Activated CD4-positive, alpha-beta T cell treated with anti-CD3 and anti-CD28 coated beads, Interleukin-2, amount 50 U/mL, for 1 hour (primary cell): ENCODE results near the gene GLI1.

Experiments
- DNase-seq: peaks from one replicate; pipeline ENCODE4 v3.0.0-alpha.2; 2020

Gene GLI1

DNA sequence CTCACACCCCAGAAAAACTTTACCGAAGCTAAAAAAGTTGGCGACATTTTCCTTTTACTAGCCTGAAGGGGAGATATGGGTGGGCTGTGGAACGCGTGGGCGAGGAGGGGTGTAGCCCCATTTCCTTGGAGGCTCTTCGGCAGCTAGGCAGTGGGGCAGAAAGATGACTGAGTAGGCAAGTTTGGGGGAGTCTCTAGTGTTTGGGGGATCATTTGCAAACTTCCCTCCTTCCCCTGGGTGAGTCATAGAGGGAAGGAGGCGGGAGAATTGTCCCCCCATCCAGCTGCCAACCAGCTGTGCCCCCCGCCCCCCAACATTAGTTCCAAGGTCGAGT, 2.3 kb downstream of the GLI1 start:
- no peak for DNase-seq

DNA sequence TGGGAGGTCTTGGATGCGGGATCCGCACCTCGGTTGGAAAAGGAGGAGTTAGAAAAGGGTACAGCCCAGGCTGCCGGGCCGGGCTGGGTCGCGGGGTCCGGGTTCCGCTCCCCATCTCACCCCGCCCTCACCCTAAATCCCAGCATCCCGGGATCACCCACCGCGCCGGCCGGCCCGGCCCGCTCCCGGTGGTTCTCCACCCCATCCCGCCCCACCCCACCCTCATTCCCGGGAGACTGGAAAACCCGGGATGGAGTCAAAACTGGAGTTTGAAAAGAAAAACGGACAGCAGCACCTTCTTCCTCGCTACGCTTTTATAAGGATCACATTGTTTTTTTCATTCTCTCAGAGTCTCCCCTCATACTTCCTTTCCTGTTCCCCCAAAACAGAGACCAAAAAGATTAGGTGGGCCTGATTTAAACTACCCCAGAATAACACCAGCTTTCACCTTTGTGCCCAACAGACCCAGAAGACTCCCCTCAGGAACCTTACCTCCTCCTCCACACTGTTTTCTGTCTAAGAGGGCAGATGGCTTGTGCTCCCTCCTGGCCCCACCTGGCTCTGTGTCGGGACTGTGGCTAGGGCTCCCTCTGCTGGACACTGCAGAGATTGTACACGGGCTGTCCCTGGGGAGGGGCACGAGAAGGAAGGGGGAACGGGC, 2.8 kb downstream of the GLI1 start:
- peak; percentile 89 for DNase-seq

DNA sequence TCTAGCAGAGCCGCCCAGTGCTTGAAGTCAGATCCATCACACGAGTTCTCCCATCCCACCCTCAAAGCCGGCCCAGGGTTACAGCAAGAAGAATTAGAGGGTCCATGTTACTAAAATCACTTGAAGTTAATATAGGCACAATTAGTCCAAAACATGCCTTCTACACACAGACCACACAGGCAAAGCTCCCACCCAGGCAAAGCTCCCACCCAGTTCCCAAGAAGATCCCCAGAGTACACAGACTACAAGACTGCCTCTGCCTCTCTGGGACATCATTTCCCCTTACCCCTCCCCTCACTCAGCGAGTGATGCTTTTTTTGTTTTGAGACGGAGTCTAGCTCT, 3.3 kb downstream of the GLI1 start:
- DNase-seq = no peak

DNA sequence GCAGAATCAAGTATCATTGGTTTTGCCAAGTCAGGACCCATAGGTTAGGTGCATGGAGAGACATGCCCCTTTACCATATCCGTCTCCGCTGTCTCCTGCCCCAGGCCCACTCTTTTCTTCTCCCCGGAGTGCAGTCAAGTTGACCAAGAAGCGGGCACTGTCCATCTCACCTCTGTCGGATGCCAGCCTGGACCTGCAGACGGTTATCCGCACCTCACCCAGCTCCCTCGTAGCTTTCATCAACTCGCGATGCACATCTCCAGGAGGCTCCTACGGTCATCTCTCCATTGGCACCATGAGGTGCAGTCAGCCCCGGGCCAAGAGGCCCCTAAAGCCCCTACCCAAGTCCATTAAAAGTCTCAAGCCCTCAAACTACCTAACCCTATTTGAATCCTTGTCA, 5.0 kb downstream of the GLI1 start:
- no peak for DNase-seq

DNA sequence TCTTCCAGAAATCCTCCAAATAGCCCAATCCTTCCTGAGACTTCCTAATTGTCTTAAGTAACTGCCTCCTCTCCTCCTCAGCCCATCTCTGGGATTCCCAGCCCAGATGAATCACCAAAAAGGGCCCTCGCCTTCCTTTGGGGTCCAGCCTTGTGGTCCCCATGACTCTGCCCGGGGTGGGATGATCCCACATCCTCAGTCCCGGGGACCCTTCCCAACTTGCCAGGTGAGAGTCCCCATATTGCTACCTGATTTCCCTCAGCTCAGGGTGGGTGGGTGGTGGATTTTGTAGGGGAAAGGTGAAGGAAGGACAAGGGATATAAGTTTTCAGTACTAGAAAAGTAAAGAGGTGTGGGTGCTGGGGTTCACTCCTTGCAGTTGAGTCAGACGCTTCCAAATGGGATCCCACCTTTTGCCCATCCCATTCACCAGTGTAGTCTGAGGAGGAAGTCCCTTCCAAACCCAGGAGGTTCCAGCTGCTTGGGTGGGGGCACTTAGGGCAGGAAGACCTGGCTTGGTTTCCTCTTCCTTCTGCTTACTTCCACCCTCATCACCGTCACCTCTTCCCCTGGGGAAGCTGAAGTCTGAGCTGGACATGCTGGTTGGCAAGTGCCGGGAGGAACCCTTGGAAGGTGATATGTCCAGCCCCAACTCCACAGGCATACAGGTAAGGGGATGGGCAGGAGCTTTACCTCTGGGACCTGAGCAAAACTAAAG, 5.6 kb downstream of the GLI1 start:
- no peak for DNase-seq

DNA sequence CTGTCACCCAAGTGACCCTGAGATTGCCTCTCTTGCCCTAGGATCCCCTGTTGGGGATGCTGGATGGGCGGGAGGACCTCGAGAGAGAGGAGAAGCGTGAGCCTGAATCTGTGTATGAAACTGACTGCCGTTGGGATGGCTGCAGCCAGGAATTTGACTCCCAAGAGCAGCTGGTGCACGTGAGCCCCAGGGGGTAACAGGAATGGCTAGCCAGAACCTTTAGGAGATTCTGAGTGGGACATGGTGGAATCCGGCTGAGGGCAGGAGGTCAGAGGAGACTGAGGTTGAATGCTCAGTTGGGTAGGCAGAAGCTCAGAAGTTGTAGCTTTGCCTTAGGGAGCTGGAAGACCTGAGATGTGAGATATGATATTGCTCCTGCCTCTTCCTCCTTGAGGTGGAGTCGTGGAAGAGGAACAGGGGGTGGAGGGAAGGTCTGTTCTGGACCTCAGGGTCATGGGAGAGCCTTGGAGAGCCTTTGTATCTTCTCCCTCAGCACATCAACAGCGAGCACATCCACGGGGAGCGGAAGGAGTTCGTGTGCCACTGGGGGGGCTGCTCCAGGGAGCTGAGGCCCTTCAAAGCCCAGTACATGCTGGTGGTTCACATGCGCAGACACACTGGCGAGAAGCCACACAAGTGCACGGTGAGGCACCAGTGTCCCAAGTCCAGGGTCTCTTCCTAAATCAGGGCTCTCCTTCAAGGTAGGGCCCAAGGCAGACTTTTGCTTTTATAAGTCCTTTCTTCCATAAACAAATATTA, 6.3 kb downstream of the GLI1 start:
- no peak for DNase-seq

DNA sequence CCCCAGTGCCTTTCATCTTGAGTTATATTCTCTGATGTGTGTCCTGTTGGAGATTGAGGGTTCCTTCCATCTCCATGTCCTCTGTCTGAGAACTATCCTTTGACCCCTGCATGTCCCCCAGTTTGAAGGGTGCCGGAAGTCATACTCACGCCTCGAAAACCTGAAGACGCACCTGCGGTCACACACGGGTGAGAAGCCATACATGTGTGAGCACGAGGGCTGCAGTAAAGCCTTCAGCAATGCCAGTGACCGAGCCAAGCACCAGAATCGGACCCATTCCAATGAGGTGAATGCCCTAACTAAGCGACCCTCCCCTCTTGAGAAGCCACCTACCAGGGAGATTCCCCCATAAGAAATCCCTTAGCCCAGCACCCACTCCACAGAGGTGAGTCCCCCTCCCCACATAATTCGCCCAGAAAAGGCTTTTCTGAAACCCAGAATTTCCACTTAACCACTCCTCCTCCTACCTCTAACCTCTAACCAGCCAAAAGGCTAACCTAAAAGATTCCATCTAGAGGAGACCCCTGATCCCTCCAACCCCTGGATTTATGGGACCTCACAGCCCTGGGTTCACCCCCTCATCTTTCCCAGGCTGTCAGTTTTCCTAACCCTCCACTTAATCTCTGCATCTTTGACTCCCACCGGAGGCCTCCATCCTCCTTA, 7.8 kb downstream of the GLI1 start:
- DNase-seq = no peak

DNA sequence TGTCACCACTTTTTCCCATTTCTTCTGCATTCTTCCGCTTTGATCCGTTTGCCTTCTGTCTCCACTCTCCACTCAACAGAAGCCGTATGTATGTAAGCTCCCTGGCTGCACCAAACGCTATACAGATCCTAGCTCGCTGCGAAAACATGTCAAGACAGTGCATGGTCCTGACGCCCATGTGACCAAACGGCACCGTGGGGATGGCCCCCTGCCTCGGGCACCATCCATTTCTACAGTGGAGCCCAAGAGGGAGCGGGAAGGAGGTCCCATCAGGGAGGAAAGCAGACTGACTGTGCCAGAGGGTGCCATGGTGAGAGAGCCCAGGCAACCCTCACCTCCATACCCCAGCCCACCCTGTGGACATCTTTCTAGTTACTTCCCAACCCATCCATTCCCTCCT, 8.3 kb downstream of the GLI1 start:
- DNase-seq = no peak

DNA sequence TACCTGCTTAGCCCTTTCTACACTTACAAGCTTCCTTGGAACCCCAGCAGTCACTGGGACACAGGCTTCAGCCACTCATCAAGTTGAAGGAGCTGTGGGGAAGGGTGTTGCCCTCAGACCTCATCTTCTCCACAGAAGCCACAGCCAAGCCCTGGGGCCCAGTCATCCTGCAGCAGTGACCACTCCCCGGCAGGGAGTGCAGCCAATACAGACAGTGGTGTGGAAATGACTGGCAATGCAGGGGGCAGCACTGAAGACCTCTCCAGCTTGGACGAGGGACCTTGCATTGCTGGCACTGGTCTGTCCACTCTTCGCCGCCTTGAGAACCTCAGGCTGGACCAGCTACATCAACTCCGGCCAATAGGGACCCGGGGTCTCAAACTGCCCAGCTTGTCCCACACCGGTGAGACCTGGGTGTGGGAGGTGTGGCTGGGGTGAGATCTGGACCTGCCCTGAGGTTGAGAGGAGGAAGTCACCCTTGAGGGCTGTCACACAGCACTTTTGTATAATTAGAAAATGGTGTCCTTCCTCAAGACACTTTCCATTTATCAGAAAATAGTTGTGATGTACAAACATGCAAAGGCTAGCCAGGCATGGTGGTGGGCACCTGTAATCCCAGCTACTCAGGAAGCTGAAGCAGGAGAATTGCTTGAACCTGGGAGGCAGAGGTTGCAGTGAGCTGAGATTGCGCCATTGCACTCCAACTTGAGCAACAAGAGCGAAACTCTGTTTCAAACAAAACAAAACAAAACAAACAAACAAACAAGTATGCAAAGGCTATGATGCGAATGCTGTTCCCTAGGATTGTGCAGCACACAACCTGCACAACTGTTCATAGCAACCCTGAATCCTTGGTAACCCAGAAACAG, 9.9 kb downstream of the GLI1 start:
- DNase-seq = no peak

DNA sequence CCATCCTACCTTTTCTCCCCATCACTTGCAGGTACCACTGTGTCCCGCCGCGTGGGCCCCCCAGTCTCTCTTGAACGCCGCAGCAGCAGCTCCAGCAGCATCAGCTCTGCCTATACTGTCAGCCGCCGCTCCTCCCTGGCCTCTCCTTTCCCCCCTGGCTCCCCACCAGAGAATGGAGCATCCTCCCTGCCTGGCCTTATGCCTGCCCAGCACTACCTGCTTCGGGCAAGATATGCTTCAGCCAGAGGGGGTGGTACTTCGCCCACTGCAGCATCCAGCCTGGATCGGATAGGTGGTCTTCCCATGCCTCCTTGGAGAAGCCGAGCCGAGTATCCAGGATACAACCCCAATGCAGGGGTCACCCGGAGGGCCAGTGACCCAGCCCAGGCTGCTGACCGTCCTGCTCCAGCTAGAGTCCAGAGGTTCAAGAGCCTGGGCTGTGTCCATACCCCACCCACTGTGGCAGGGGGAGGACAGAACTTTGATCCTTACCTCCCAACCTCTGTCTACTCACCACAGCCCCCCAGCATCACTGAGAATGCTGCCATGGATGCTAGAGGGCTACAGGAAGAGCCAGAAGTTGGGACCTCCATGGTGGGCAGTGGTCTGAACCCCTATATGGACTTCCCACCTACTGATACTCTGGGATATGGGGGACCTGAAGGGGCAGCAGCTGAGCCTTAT, 10.8 kb downstream of the GLI1 start:
- DNase-seq = no peak

DNA sequence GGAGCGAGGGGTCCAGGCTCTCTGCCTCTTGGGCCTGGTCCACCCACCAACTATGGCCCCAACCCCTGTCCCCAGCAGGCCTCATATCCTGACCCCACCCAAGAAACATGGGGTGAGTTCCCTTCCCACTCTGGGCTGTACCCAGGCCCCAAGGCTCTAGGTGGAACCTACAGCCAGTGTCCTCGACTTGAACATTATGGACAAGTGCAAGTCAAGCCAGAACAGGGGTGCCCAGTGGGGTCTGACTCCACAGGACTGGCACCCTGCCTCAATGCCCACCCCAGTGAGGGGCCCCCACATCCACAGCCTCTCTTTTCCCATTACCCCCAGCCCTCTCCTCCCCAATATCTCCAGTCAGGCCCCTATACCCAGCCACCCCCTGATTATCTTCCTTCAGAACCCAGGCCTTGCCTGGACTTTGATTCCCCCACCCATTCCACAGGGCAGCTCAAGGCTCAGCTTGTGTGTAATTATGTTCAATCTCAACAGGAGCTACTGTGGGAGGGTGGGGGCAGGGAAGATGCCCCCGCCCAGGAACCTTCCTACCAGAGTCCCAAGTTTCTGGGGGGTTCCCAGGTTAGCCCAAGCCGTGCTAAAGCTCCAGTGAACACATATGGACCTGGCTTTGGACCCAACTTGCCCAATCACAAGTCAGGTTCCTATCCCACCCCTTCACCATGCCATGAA, 11.5 kb downstream of the GLI1 start:
- DNase-seq = no peak

DNA sequence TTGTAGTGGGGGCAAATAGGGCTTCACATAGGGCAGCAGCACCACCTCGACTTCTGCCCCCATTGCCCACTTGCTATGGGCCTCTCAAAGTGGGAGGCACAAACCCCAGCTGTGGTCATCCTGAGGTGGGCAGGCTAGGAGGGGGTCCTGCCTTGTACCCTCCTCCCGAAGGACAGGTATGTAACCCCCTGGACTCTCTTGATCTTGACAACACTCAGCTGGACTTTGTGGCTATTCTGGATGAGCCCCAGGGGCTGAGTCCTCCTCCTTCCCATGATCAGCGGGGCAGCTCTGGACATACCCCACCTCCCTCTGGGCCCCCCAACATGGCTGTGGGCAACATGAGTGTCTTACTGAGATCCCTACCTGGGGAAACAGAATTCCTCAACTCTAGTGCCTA, 12.1 kb downstream of the GLI1 start:
- DNase-seq = no peak

DNA sequence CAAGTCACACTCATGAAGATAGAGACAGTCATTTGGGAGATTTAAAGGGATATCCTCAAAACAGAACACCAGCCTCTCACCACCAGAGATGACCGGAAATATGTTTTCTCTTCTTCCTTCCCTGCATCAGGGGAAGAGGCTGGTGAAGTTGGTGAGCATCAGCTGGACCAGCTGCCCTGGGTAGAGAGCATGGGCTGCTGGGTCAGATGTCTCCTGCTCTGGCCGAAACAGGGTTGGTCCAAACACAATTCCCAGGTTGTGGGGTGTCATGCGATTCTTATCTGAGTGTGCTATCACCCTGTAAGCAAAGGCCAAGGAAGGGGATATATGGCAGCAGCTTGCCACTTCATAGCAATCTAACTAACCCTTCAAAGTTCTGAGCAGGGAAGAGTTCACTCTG, 12.8 kb downstream of the GLI1 start:
- no peak for DNase-seq

DNA sequence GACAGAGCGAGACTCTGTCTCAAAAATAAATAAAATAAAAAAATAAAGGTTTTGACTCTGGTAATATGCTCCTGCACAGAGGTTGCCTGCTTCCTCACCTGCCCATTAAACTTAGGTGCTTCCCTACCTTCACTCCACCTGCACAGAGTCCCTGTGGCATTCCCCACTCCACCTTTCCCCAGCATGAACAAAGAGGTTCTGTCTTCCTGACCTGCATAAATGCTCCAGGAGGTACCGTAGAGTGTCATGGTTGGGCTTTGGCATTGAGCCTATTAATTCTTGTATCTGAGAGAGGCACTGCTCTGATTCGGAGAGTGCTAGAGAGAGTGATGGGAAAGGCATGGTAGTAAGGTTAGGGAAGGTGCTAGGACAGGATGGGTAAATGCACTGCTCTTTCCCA, 13.8 kb downstream of the GLI1 start:
- DNase-seq = no peak

DNA sequence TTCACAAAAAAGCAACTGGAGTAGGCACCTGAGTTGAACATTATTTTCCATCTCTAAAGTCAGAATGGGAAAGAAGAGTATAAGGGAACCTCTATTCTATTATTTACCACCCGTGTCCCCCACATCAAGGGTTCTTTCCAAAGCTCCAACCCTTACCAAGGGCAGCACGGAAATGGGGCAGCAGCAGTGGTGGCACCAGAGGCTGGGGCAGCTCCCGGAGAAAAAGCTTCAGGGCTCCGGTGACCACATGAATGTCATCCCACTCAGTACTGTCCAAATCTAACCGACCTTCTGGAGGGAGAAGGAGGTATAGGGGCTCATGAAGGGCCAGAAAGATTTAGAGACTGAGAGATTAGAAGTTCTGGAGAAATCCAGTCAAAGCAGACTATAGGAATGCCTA, 14.3 kb downstream of the GLI1 start:
- no peak for DNase-seq

DNA sequence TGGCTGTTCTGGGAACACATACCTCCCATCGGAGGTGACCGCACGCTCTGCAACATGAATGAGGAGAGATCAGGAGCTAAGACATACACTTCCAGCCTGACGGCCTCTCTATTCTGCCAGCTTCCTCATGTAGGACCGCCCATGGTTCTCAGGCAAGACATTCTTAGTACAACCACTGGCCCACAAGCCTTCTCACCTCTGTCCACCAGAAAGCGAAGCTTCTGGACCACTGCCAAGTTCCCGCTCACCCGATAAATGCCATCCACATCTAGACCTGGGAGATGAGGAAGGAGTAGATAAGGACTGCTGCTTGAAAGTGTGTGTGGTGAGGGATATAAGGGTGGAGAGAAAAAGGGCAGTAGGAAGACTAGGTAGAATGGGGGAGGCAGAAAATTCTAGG, 14.8 kb downstream of the GLI1 start:
- DNase-seq = no peak

DNA sequence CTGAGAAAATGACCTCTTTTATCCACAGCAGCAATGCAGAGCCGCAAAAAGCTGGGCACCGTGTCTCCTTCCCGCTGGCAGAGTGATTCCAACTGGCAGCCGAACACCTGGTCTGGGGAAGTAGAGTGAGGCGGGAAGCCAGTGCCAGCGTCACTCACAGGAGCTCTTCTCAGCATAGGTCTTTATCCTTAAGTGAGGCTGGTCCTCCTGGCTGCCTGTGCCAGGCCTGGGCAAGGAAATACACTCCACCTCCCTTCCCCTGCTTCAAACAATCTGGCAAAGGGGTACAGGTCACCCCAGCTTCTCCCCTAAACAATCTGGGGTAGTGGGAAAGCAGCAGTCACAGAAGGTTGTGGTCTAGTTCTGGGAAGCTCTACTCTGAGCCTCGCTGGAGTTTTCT, 15.3 kb downstream of the GLI1 start:
- no peak for DNase-seq

DNA sequence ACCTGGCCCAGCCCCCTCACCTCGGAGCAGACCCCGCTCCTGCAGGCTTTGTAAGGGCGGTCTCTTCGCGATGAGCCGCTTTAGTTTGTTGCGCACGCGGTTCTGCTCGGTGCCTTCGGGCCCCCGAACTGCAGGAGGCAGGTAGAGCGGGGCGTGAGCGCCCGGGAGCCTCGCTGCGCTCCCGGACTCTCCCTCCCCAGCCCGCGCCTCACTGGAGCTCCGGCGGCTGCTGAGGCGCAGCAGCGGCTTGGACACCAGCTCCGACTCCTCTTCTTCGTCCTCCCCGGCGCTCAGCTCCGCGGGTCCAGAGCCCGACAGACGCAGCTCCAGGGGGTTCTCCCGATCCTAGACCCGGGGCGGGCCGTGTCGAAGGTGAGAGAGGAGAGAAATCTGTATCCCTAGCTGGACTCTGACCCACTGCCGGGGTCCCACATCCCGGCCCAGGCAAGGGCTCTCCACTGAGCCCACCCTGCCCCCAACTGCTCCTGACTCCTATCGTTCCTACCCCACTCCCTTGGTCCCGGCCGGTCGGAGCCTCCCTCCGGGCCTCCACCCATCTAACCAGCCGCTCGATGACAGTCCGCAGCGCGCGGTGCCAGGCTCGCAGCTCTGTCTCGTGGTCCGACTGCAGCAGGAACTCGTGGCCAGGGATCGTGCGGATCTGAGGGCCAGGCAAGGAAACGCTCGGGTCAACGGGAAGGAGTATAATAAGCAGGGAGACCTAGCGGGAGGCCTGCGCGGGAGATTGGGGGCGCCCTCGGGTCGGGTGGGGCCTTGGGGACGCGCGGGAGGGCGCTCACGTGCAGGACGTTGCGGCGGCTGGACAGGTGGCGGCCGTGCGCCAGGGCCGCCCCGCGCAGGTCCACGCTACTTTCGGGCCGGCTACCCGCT, 15.9 kb downstream of the GLI1 start:
- DNase-seq = no peak

DNA sequence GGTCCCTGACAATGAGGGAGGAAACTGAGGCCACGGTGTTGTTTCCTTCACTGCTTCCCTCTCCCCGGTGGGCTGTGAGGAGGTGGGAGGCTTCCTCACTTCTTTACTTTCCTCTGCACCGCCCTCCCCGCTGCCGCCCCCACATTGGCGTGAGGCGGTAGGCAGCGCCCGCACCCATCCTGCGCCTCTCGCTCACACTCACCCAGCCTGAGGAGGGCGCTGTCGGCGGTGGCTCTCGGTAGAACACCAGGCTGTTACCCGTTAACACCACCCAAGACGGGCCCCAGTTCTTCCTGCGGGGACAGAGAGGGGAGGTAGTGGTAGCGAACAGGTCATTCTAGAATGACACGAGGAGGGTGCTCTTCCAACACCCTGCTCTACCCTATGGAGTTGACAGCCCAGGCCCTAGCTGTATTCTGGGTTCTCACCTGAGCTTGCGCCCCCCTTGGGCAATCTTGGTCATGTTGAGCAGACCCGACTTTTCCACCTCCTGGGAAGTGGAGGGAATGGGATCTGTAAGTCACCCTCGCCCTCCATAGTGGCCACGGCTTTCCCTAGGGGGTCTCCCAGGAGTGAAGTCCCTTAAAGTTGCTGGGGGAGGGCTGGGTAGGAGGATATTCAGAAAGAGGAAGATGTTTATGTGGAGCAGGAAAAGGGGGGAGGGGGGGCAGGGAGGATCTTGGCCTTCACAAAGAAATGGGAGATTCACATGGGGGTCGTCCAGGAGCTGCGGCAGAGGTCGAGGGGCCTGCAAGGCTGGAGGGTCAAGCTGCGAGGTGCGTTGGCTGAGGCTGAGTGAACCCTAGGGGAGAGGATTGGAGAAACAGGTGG, 16.8 kb downstream of the GLI1 start:
- DNase-seq = peak; percentile 73
